HK-2 (cell line): ENCODE results near the gene HIPK2.

Experiments
- DNase-seq: peaks from one replicate; pipeline ENCODE4 v3.0.0-alpha.2; 2018; ENCODE audit not compliant: unreplicated experiment

HIPK2 gene

GRCh38 chr7:139783647-139784385, 6.0 kb upstream of the HIPK2 start:
- no peak for DNase-seq

GRCh38 chr7:139782932-139783331, 5.1 kb upstream of the HIPK2 start:
- no peak for DNase-seq

- DNase-seq = peak; percentile 32
These were observed 486 bp downstream of the HIPK2 start for GRCh38 chr7:139777133-139777891.

- DNase-seq = peak; percentile 40
These were observed 1.2 kb downstream of the HIPK2 start for GRCh38 chr7:139776486-139777132.

- peak; percentile 56 for DNase-seq
These were observed 1.9 kb downstream of the HIPK2 start for GRCh38 chr7:139775829-139776266.

- no peak for DNase-seq
These were observed 3.4 kb downstream of the HIPK2 start for GRCh38 chr7:139774376-139774775.

- DNase-seq = no peak
These were observed 4.4 kb downstream of the HIPK2 start for GRCh38 chr7:139773371-139773770.

- DNase-seq = no peak
These were observed 4.9 kb downstream of the HIPK2 start for GRCh38 chr7:139772873-139773272.

GRCh38 chr7:139772115-139772514, 5.7 kb downstream of the HIPK2 start:
- no peak for DNase-seq

GRCh38 chr7:139771001-139771956, 6.5 kb downstream of the HIPK2 start:
- DNase-seq = no peak

GRCh38 chr7:139769761-139770160, 8.0 kb downstream of the HIPK2 start:
- no peak for DNase-seq

GRCh38 chr7:139769066-139769465, 8.7 kb downstream of the HIPK2 start:
- DNase-seq = no peak

GRCh38 chr7:139768249-139768824, 9.5 kb downstream of the HIPK2 start:
- no peak for DNase-seq

GRCh38 chr7:139767561-139767982, 10.2 kb downstream of the HIPK2 start:
- no peak for DNase-seq

- no peak for DNase-seq
These were observed 12.7 kb downstream of the HIPK2 start for GRCh38 chr7:139765143-139765542.

- DNase-seq = no peak
These were observed 14.5 kb downstream of the HIPK2 start for GRCh38 chr7:139763330-139763729.

GRCh38 chr7:139762886-139763285, 14.9 kb downstream of the HIPK2 start:
- DNase-seq = no peak

GRCh38 chr7:139758388-139758787, 19.4 kb downstream of the HIPK2 start:
- DNase-seq = no peak

GRCh38 chr7:139757968-139758367, 19.8 kb downstream of the HIPK2 start:
- no peak for DNase-seq

- DNase-seq = no peak
These were observed 24.1 kb downstream of the HIPK2 start for GRCh38 chr7:139753693-139754111.

- DNase-seq = no peak
These were observed 24.6 kb downstream of the HIPK2 start for GRCh38 chr7:139753081-139753692.
